ENCODE data around the gene AAMP.
"Not testable (repeated sequence)": the region's sequence is repeated elsewhere in the genome, so short reads cannot be mapped to it uniquely, and the experiment has no call there.

Gene AAMP

GRCh38 chr2:218273908-218274249 lies 3.9 kb upstream of the AAMP start:
- DNase-seq: no peak

GRCh38 chr2:218273214-218273907 lies 3.4 kb upstream of the AAMP start:
- DNase-seq: not testable (repeated sequence)

GRCh38 chr2:218272531-218273212 lies 2.7 kb upstream of the AAMP start:
- peak; percentile 70 for DNase-seq

- DNase-seq: no peak
Observed at GRCh38 chr2:218271865-218272530, 2.1 kb upstream of the AAMP start.

GRCh38 chr2:218271487-218271797 lies 1.5 kb upstream of the AAMP start:
- DNase-seq: no peak

GRCh38 chr2:218270721-218271486 lies 967 bp upstream of the AAMP start:
- DNase-seq: no peak

GRCh38 chr2:218267259-218267658 lies 2.7 kb downstream of the AAMP start:
- DNase-seq: no peak

- no peak for DNase-seq
Observed at GRCh38 chr2:218266316-218266979, 3.5 kb downstream of the AAMP start.

- DNase-seq: no peak
Observed at GRCh38 chr2:218265626-218266025, 4.3 kb downstream of the AAMP start.

GRCh38 chr2:218264773-218265561 lies 5.0 kb downstream of the AAMP start:
- DNase-seq: no peak

- no peak for DNase-seq
Observed at GRCh38 chr2:218263817-218264641, 5.9 kb downstream of the AAMP start.

GRCh38 chr2:218262631-218263586 lies 7.0 kb downstream of the AAMP start:
- DNase-seq: no peak

GRCh38 chr2:218262237-218262600 lies 7.7 kb downstream of the AAMP start:
- no peak for DNase-seq

GRCh38 chr2:218261423-218262236 lies 8.3 kb downstream of the AAMP start:
- DNase-seq: no peak

GRCh38 chr2:218260742-218261422 lies 9.1 kb downstream of the AAMP start, which contains the start of gene GPBAR1:
GPBAR1 (plus strand) TSS chr2:218261015; CDS start chr2:218262725, 1,710 bp downstream.
- no peak for DNase-seq

- DNase-seq: no peak
Observed at GRCh38 chr2:218260166-218260565, 9.8 kb downstream of the AAMP start.

- no peak for DNase-seq
Observed at GRCh38 chr2:218259099-218259961, 10.6 kb downstream of the AAMP start.

All from activated effector memory CD4-positive, alpha-beta T cell treated with Interleukin-2 at 50 U/mL for 16 hours (primary cell).